GM12865 (cell line): ENCODE results near the gene MYO1F.

Source experiments
- DNase-seq: peaks from one replicate; pipeline ENCODE4 v3.0.0; 2010; ENCODE audit warnings: low read depth
- H3K4me3 ChIP-seq: 2 replicates; pipeline ENCODE4 v1.5.1; 2011; ENCODE audit warnings: mild to moderate bottlenecking, low read depth, low read length, control low read depth
- CTCF ChIP-seq: IDR thresholded peaks from 2 replicates; pipeline ENCODE4 v1.5.1; 2011; ENCODE audit warnings: low read length, control low read depth, low read depth, inconsistent platforms; ENCODE audit not compliant: insufficient read depth; ENCODE audit errors: missing control alignments

Gene MYO1F

GRCh38 chr19:8615024-8615423 lies 37.8 kb upstream of the MYO1F start:
- no peak for TF ChIP-seq CTCF
- H3K4me3 ChIP-seq = no peak overlapping the region
- DNase-seq = no peak

- no peak overlapping the region for H3K4me3 ChIP-seq
- DNase-seq = no peak
- no peak for TF ChIP-seq CTCF
These were observed 37.2 kb upstream of the MYO1F start for GRCh38 chr19:8614455-8614854.

- no peak for TF ChIP-seq CTCF
- no peak overlapping the region for H3K4me3 ChIP-seq
- DNase-seq = no peak
These were observed 35.5 kb upstream of the MYO1F start for GRCh38 chr19:8612807-8613171.

DNA sequence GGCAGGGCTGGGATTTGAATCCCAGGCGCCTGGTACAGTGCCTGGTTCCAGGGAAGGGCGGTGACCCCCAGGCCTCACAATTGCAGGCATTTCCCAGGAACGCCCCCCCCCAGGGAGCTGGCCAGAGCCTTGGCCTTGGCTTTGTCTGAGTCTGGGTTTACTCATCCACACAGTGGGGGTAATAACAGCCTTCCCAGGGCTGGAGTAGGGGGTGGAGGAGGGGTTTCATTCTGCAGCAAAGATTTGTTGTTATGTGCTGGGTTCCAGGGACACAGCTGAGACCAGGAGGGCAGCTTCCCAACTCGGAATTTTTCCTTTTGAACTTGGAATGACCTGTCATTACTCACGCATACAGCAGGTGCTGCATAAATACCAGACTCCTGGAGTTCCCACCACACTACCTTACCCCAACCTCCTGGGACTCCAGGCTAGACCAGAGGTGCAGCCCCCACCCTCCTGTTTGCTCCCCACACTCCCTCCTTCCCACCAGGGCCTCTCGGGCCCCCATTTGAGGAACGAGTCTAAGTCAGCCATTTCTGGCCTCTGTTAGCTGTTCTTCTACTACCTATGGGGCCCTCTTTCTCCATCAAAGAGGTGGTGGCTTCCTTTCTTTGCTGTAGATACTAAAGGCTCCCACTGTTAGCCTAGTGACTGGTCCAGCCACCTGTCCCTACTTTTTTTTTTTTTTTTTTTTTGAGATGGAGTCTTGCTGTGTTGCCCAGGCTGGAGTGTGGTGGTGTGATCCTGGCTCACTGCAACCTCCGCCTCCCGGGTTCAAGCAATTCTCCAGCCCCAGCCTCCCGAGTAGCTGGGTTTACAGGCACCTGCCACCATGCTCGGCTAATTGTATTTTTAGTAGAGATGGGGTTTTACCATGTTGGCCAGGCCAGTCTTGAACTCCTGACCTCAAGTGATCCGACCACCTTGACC lies 34.9 kb upstream of the MYO1F start:
- DNase-seq = no peak
- no peak for TF ChIP-seq CTCF
- no peak overlapping the region for H3K4me3 ChIP-seq

GRCh38 chr19:8611391-8611876 lies 34.2 kb upstream of the MYO1F start:
- H3K4me3 ChIP-seq = no peak overlapping the region
- no peak for TF ChIP-seq CTCF

GRCh38 chr19:8610936-8611300 lies 33.7 kb upstream of the MYO1F start:
- no peak for TF ChIP-seq CTCF
- no peak overlapping the region for H3K4me3 ChIP-seq
- no peak for DNase-seq

More at GRCh38 chr19:8611391-8611876, 34.2 kb upstream of the MYO1F start:
- no peak for DNase-seq
